ENCODE measurements around the gene RALGDS.
"Not testable (repeated sequence)": the region's sequence is repeated elsewhere in the genome, so short reads cannot be mapped to it uniquely, and the experiment has no call there.

The RALGDS gene

GRCh38 chr9:133121198-133121914, at the start of gene RALGDS:
Gene RALGDS (minus strand): TSS chr9:133121240. CDS start chr9:133121154, 86 bp downstream.
- no peaks in the 10 kb centered on the region for H3K27me3 ChIP-seq
- peak within 1 kb of the TSS; percentile 77 to 92 (median 86) for H3K27ac ChIP-seq
- peaks cover 0 to 14% (median 4%) of the 10 kb centered on the region in 11 experiments; a peak in 7 of 22 replicates for H3K36me3 ChIP-seq
- peak within 1 kb of the TSS; percentile 93 to 100 (median 100) for H3K4me2 ChIP-seq
- peak within 1 kb of the TSS; percentile 63 to 87 (median 72) for H3K4me3 ChIP-seq
- peaks cover 37 to 97% (median 84%) of the 10 kb centered on the region in 11 experiments; a peak in 21 of 22 replicates for H4K20me1 ChIP-seq
- peaks cover 84 to 98% (median 96%) of the 10 kb centered on the region in 10 experiments for H3K4me1 ChIP-seq
- TF ChIP-seq Cebpa-rat (IDR thresholded peaks at IDR 0.05), result peak in 10 of 11 experiments; percentile 22 to 82 (median 61); a peak in 14 of 22 replicates
- H3K9ac ChIP-seq, result peak within 1 kb of the TSS; percentile 79 to 91 (median 86)
- H3K9me3 ChIP-seq (replicated peaks in 1 of 11), result no peaks in the 10 kb centered on the region

- peak overlapping the region; percentile 48 to 98 (median 95) for H3K4me2 ChIP-seq
- H3K27me3 ChIP-seq, result peaks cover 0 to 17% (median 0%) of the 10 kb centered on the region in 11 experiments; a peak in 8 of 22 replicates
Observed at GRCh38 chr9:133170716-133171115, 49.7 kb upstream of the RALGDS start.

GRCh38 chr9:133169687-133170086, 48.6 kb upstream of the RALGDS start:
- Histone ChIP-seq H3K4me2 (peak overlapping the region in 6 of 11 experiments; percentile 93 to 98 (median 96); a peak in 10 of 22 replicates), H4K20me1 (peaks cover 0 to 12% (median 0%) of the 10 kb centered on the region in 11 experiments; a peak in 3 of 22 replicates), H3K27me3 (peaks cover 0 to 17% (median 0%) of the 10 kb centered on the region in 11 experiments; a peak in 8 of 22 replicates), H3K4me1 (peaks cover 11 to 68% (median 60%) of the 10 kb centered on the region in 10 experiments; a peak in 19 of 20 replicates)
- not testable (repeated sequence) for H3K9ac ChIP-seq; H3K27ac ChIP-seq; H3K9me3 ChIP-seq (replicated peaks in 1 of 11); H3K4me3 ChIP-seq; H3K36me3 ChIP-seq

More at GRCh38 chr9:133170716-133171115, 49.7 kb upstream of the RALGDS start:
- Histone ChIP-seq H3K9ac (peak overlapping the region in 4 of 11 experiments; percentile 39 to 58 (median 49); a peak in 6 of 22 replicates), H3K9me3 (replicated peaks in 1 of 11) (no peaks in the 10 kb centered on the region), H4K20me1 (peaks cover 0 to 12% (median 0%) of the 10 kb centered on the region in 11 experiments; a peak in 3 of 22 replicates), H3K36me3 (no peaks in the 10 kb centered on the region), H3K27ac (0 out of 22 replicates have a peak overlapping the region, but pooled peaks of 2 of the 11 experiments have one; percentile 4 to 24), H3K4me3 (peak overlapping the region in 3 of 10 experiments; percentile 37 to 38 (median 38); a peak in 3 of 20 replicates), H3K4me1 (peaks cover 8 to 60% (median 53%) of the 10 kb centered on the region in 10 experiments; a peak in 19 of 20 replicates)
- TF ChIP-seq Cebpa-rat (IDR thresholded peaks at IDR 0.05), result no peak

GRCh38 chr9:133169102-133169501, 48.1 kb upstream of the RALGDS start:
- Histone ChIP-seq H3K27me3 (peaks cover 0 to 17% (median 0%) of the 10 kb centered on the region in 11 experiments; a peak in 8 of 22 replicates), H4K20me1 (peaks cover 0 to 12% (median 0%) of the 10 kb centered on the region in 11 experiments; a peak in 3 of 22 replicates), H3K4me2 (peak overlapping the region in 7 of 11 experiments; percentile 19 to 98 (median 96); a peak in 9 of 22 replicates), H3K36me3 (no peaks in the 10 kb centered on the region), H3K4me1 (peaks cover 17 to 73% (median 66%) of the 10 kb centered on the region in 10 experiments), H3K9ac (no peak overlapping the region), H3K9me3 (replicated peaks in 1 of 11) (no peaks in the 10 kb centered on the region), H3K4me3 (no peak overlapping the region), H3K27ac (no peak overlapping the region)
- TF ChIP-seq Cebpa-rat (IDR thresholded peaks at IDR 0.05), result no peak

GRCh38 chr9:133168432-133168831, 47.4 kb upstream of the RALGDS start:
- Histone ChIP-seq H3K27me3 (peaks cover 0 to 17% (median 0%) of the 10 kb centered on the region in 11 experiments; a peak in 8 of 22 replicates), H3K4me3 (no peak overlapping the region), H3K36me3 (no peaks in the 10 kb centered on the region), H3K9ac (no peak overlapping the region), H4K20me1 (peaks cover 0 to 15% (median 0%) of the 10 kb centered on the region in 11 experiments; a peak in 5 of 22 replicates), H3K9me3 (replicated peaks in 1 of 11) (no peaks in the 10 kb centered on the region), H3K27ac (no peak overlapping the region), H3K4me2 (peak overlapping the region in 8 of 11 experiments; percentile 36 to 98 (median 94); a peak in 14 of 22 replicates), H3K4me1 (peaks cover 19 to 77% (median 70%) of the 10 kb centered on the region in 10 experiments)
- no peak for TF ChIP-seq Cebpa-rat (IDR thresholded peaks at IDR 0.05)

- peaks cover under 1 to 21% (median 6%) of the 10 kb centered on the region in 11 experiments; a peak in 18 of 22 replicates for H4K20me1 ChIP-seq
- H3K4me2 ChIP-seq, result peak overlapping the region in 8 of 11 experiments; percentile 36 to 98 (median 94); a peak in 16 of 22 replicates
- TF ChIP-seq Cebpa-rat (IDR thresholded peaks at IDR 0.05), result no peak
- no peak overlapping the region for H3K4me3 ChIP-seq
- H3K9me3 ChIP-seq (replicated peaks in 1 of 11), result no peaks in the 10 kb centered on the region
- no peaks in the 10 kb centered on the region for H3K36me3 ChIP-seq
- peak overlapping the region in 2 of 11 experiments; percentile 0 to 7; a peak in 2 of 22 replicates for H3K9ac ChIP-seq
- peaks cover 0 to 17% (median 0%) of the 10 kb centered on the region in 11 experiments; a peak in 8 of 22 replicates for H3K27me3 ChIP-seq
- peaks cover 23 to 84% (median 76%) of the 10 kb centered on the region in 10 experiments for H3K4me1 ChIP-seq
- H3K27ac ChIP-seq, result no peak overlapping the region
Observed at GRCh38 chr9:133167769-133168168, 46.7 kb upstream of the RALGDS start.

- H3K36me3 ChIP-seq, result no peaks in the 10 kb centered on the region; a peak in 1 of 22 replicates
- peaks cover 29 to 90% (median 82%) of the 10 kb centered on the region in 10 experiments for H3K4me1 ChIP-seq
- H3K9ac ChIP-seq, result peak overlapping the region in 3 of 11 experiments; percentile 0 to 16 (median 5); a peak in 2 of 22 replicates
- no peak overlapping the region for H3K27ac ChIP-seq
- H3K4me2 ChIP-seq, result peak overlapping the region in 8 of 11 experiments; percentile 36 to 98 (median 94); a peak in 17 of 22 replicates
- H4K20me1 ChIP-seq, result peaks cover 6 to 27% (median 11%) of the 10 kb centered on the region in 11 experiments; a peak in 18 of 22 replicates
- TF ChIP-seq Cebpa-rat (IDR thresholded peaks at IDR 0.05), result no peak
- peaks cover 0 to 17% (median 0%) of the 10 kb centered on the region in 11 experiments; a peak in 8 of 22 replicates for H3K27me3 ChIP-seq
- H3K9me3 ChIP-seq (replicated peaks in 1 of 11), result no peaks in the 10 kb centered on the region
- no peak overlapping the region for H3K4me3 ChIP-seq
Observed at GRCh38 chr9:133167096-133167730, 46.2 kb upstream of the RALGDS start.

GRCh38 chr9:133166392-133166791, 45.4 kb upstream of the RALGDS start:
- Histone ChIP-seq H3K9ac (no peak overlapping the region), H3K36me3 (peaks cover 2 to 5% (median 4%) of the 10 kb centered on the region in 11 experiments; a peak in 14 of 22 replicates), H3K27ac (no peak overlapping the region), H3K4me1 (peaks cover 33 to 89% (median 81%) of the 10 kb centered on the region in 10 experiments), H3K9me3 (replicated peaks in 1 of 11) (no peaks in the 10 kb centered on the region), H3K27me3 (peaks cover 0 to 9% (median 0%) of the 10 kb centered on the region in 11 experiments; a peak in 6 of 22 replicates), H3K4me2 (peak overlapping the region in 5 of 11 experiments; percentile 25 to 98 (median 96); a peak in 4 of 22 replicates), H4K20me1 (peaks cover 11 to 29% (median 19%) of the 10 kb centered on the region in 11 experiments; a peak in 21 of 22 replicates), H3K4me3 (no peak overlapping the region)
- no peak for TF ChIP-seq Cebpa-rat (IDR thresholded peaks at IDR 0.05)
